ENCODE results near the gene EIF2B5.

DNA sequence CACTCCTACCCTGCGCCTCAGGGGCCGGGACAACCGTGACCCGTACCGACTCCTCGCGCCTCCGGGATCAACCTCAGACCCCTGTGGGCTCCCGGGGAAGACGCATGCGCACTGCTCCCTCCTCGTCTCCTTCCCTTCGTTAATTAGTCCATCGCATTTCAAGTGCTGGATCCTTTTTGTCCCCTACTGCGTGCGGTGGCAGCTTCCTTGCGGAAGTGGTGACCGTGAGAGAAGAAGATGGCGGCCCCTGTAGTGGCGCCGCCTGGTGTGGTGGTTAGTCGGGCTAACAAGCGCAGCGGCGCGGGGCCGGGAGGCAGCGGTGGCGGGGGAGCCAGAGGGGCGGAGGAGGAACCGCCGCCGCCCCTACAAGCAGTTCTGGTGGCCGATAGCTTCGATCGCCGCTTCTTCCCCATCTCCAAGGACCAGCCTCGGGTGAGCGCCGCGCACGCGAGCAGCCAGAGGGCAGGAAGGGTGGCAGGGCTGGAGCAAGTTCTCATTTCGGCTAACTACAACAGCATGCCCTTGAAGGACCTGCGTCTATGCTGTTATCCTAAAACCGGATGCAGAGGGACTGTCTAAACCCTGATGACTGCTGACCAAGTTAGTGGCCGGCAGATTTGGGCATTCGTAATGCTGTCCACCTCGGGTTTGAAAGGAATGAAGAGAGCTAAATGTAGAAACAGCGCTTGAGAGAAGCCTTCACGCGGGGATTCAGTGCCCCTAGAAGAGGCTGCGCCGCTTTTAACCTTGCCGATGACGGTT is at the start of gene EIF2B5:
- TF ChIP-seq POLR2A (IDR thresholded peaks at IDR 0.05) (peak in 1 of 2 donors; percentile 58), EP300 (IDR thresholded peaks at IDR 0.05) (peak in 1 of 4 donors; percentile 5), POLR2AphosphoS5 (IDR thresholded peaks at IDR 0.05) (peak; percentile 68 to 88 (median 88))
- TF ChIP-seq, protein P1, sequence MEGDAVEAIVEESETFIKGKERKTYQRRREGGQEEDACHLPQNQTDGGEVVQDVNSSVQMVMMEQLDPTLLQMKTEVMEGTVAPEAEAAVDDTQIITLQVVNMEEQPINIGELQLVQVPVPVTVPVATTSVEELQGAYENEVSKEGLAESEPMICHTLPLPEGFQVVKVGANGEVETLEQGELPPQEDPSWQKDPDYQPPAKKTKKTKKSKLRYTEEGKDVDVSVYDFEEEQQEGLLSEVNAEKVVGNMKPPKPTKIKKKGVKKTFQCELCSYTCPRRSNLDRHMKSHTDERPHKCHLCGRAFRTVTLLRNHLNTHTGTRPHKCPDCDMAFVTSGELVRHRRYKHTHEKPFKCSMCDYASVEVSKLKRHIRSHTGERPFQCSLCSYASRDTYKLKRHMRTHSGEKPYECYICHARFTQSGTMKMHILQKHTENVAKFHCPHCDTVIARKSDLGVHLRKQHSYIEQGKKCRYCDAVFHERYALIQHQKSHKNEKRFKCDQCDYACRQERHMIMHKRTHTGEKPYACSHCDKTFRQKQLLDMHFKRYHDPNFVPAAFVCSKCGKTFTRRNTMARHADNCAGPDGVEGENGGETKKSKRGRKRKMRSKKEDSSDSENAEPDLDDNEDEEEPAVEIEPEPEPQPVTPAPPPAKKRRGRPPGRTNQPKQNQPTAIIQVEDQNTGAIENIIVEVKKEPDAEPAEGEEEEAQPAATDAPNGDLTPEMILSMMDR (IDR thresholded peaks at IDR 0.05) = peak in 1 of 4 experiments; percentile 26

All from sigmoid colon (tissue), 4 donors.